Amniotic stem cell (primary cell): ENCODE measurements around the gene PIK3C2G.
A peak's percentile ranks its signal among the peaks of the same experiment; 100 is the strongest.
"Not testable (repeated sequence)": the region's sequence is repeated elsewhere in the genome, so short reads cannot be mapped to it uniquely, and the experiment has no call there.

ENCODE experiments used
- DNase-seq: peaks from one replicate; lab custom pipeline; 2025; lab: John Stamatoyannopoulos, UW

Gene PIK3C2G

GRCh38 chr12:18643681-18644080 is 382.4 kb downstream of the PIK3C2G start:
- no peak for DNase-seq

- DNase-seq = no peak
Measured at GRCh38 chr12:18644564-18644963, 383.2 kb downstream of the PIK3C2G start.

GRCh38 chr12:18646286-18646890 is 385.1 kb downstream of the PIK3C2G start:
- DNase-seq = no peak

GRCh38 chr12:18651525-18651924 is 390.2 kb downstream of the PIK3C2G start:
- DNase-seq = no peak

GRCh38 chr12:18652596-18652995 is 391.3 kb downstream of the PIK3C2G start:
- DNase-seq = no peak

- no peak for DNase-seq
Measured at GRCh38 chr12:18653465-18653864, 392.1 kb downstream of the PIK3C2G start.

- DNase-seq = no peak
Measured at GRCh38 chr12:18655351-18655750, 394.0 kb downstream of the PIK3C2G start.

GRCh38 chr12:18658179-18658578 is 396.9 kb downstream of the PIK3C2G start:
- DNase-seq = no peak

GRCh38 chr12:18658829-18659228 is 397.5 kb downstream of the PIK3C2G start:
- DNase-seq = no peak

GRCh38 chr12:18676141-18676540 is 414.8 kb downstream of the PIK3C2G start:
- DNase-seq = no peak

GRCh38 chr12:18676996-18677588 is 415.8 kb downstream of the PIK3C2G start:
- no peak for DNase-seq

GRCh38 chr12:18681818-18682217 is 420.5 kb downstream of the PIK3C2G start:
- no peak for DNase-seq

GRCh38 chr12:18683327-18684013 is 422.2 kb downstream of the PIK3C2G start:
- peak; percentile 20 for DNase-seq

GRCh38 chr12:18684430-18684829 is 423.1 kb downstream of the PIK3C2G start:
- no peak for DNase-seq

GRCh38 chr12:18689771-18690170 is 428.5 kb downstream of the PIK3C2G start:
- DNase-seq = no peak

- peak; percentile 28 for DNase-seq
Measured at GRCh38 chr12:18690653-18691052, 429.3 kb downstream of the PIK3C2G start.

GRCh38 chr12:18693986-18694385 is 432.7 kb downstream of the PIK3C2G start:
- not testable (repeated sequence) for DNase-seq

GRCh38 chr12:18696971-18697602 is 435.8 kb downstream of the PIK3C2G start:
- no peak for DNase-seq
